Esophagus muscularis mucosa (tissue), 4 donors: ENCODE data around the gene SPTLC3. TPM values are rescaled to one million over a fixed set of nuclear protein-coding genes. Genes with fewer than 3 reads are reported as not detected.
A peak's percentile ranks its signal among the peaks of the same experiment; 100 is the strongest.

ENCODE experiments used
- DNase-seq: peaks from one replicate; pipeline ENCODE4 v3.0.0-alpha.2; 2017; ENCODE audit errors: extremely low spot score
- H3K27ac ChIP-seq, 4 donors: fragments of 200-600 bp; sonication (generic); replicated peaks in 1 of 4; 1 replicate in 3 of 4; 2 replicates in 1 of 4; pipeline ENCODE4 v1.5.1; 2016 to 2019; ENCODE audit warnings: mild to moderate bottlenecking in 1 of 4
- H3K27me3 ChIP-seq, 4 donors: fragments of 200-600 bp; sonication (generic); one replicate each; pipeline versions ENCODE4 v1.5.1 to v1.6.0; 2016 to 2019
- H3K36me3 ChIP-seq, 4 donors: fragments of 200-600 bp; sonication (generic); one replicate each; pipeline ENCODE4 v1.5.1; 2016 to 2019
- H3K4me1 ChIP-seq, 4 donors: fragments of 200-600 bp; sonication (generic); one replicate each; pipeline ENCODE4 v1.5.1; 2016 to 2019
- H3K4me3 ChIP-seq, 4 donors: fragments of 200-600 bp; sonication (generic); 1 replicate in 2 of 4; 2 replicates in 2 of 4; pipeline ENCODE4 v1.5.1; 2016 to 2019; ENCODE audit warnings: mild to moderate bottlenecking in 4 of 4, moderate library complexity in 1 of 4
- H3K9me3 ChIP-seq, 4 donors: fragments of 200-600 bp; sonication (generic); 1 replicate in 3 of 4; 2 replicates in 1 of 4; pipeline ENCODE4 v1.5.1; 2016 to 2019
- EP300 ChIP-seq: sonication (generic); formaldehyde crosslinking; IDR thresholded peaks from one replicate; pipeline ENCODE4 v1.6.1; 2017; ENCODE audit warnings: antibody characterized with exemption
- POLR2A ChIP-seq: fragments of 450-650 bp; IDR thresholded peaks from one replicate; pipeline ENCODE4 v1.6.1; 2017; ENCODE audit warnings: antibody characterized with exemption, moderate library complexity, mild to moderate bottlenecking, low read depth
- POLR2AphosphoS5 ChIP-seq, 2 donors: sonication (generic); formaldehyde crosslinking; IDR thresholded peaks; one replicate each; pipeline ENCODE4 v1.6.1; 2017; ENCODE audit warnings: antibody characterized with exemption in 2 of 2
- WGBS: methylation state at CpG from one replicate; pipeline ENCODE4 v1.1.5; 2018; 5-methylcytosine and 5-hydroxymethylcytosine counted together
- intact Hi-C: fragments of 100-400 bp; cut with DNase I; formaldehyde crosslinking; loops from one replicate; pipeline ENCODE4 v1.15.1; 2023
- total RNA-seq, 4 donors: library from RNA; depleted of rRNA; stranded (reverse); fragments of >200 nt; gene quantifications; one replicate each; pipeline versions ENCODE4 v1.1.0 to v1.2.1, GENCODE V29; 2016
- TF ChIP-seq, protein P1 (sequence below), 3 experiments: fragments of 200-600 bp in 2 of 3; fragments of 450-650 bp in 1 of 3; sonication (generic) in 2 of 3; IDR thresholded peaks; one replicate each; pipeline ENCODE4 v1.5.1; 2017 to 2019; ENCODE audit warnings: antibody characterized with exemption in 3 of 3, mild to moderate bottlenecking in 2 of 3, moderate library complexity in 1 of 3

Gene SPTLC3
- total RNA-seq, 4 donors from 2014 or later: 2.8 to 12.5 (median 3.9) TPM

DNA sequence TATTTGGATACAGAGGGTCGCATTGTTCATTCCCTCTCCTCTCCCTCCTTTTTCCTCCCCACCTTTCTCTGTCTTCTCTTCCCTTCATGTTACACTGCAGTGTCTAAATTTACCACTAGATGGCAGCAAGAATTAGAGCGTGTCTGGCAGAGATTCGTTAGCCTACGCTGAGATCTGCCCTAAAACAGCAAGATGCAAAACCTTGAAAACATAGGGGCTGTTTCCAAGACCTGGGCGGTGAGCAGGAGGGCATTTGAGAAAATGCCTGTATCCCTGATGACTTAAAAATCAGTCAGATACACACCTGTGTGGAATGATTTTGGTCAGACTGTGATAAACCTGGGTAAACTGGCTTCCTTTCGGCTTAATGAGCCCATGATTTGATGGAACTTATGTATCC is 110.8 kb downstream of the SPTLC3 start:
- 17% methylated on average over 6 of the region's 6 CpGs for WGBS
- H3K4me1 ChIP-seq: no peaks in the 10 kb centered on the region
- no peak overlapping the region for H3K4me3 ChIP-seq
- TF ChIP-seq, protein P1, sequence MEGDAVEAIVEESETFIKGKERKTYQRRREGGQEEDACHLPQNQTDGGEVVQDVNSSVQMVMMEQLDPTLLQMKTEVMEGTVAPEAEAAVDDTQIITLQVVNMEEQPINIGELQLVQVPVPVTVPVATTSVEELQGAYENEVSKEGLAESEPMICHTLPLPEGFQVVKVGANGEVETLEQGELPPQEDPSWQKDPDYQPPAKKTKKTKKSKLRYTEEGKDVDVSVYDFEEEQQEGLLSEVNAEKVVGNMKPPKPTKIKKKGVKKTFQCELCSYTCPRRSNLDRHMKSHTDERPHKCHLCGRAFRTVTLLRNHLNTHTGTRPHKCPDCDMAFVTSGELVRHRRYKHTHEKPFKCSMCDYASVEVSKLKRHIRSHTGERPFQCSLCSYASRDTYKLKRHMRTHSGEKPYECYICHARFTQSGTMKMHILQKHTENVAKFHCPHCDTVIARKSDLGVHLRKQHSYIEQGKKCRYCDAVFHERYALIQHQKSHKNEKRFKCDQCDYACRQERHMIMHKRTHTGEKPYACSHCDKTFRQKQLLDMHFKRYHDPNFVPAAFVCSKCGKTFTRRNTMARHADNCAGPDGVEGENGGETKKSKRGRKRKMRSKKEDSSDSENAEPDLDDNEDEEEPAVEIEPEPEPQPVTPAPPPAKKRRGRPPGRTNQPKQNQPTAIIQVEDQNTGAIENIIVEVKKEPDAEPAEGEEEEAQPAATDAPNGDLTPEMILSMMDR (IDR thresholded peaks at IDR 0.05): peak; percentile 80 to 89 (median 83)
- TF ChIP-seq POLR2AphosphoS5 (IDR thresholded peaks at IDR 0.05): no peak
- no peak overlapping the region for H3K27ac ChIP-seq
- DNase-seq: no peak
- intact Hi-C loops: loop anchor here (5.0 kb wide), 1 partner anchor 428 kb away; no protein-coding TSS in a partner anchor
- H3K27me3 ChIP-seq: no peaks in the 10 kb centered on the region
- no peaks in the 10 kb centered on the region for H3K36me3 ChIP-seq
- no peaks in the 10 kb centered on the region for H3K9me3 ChIP-seq

DNA sequence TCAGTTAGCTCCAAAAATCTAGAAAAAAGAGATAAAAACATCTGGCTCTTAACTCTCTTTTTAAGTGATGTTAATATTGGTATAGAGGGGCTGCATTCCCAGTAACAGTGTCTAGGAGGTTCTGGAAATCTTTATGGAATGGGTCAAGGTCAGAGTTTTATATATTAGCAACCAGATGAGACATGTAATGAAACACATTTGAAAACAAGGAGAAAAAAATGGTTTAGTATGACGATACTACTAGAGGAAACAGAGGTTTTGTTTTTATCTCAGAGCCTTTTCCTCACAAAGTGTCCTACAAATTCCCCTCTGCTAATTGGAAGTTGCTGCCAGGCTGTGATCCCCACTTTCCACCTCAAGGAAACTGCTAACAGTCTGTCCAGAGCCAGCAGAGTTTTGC is 111.7 kb downstream of the SPTLC3 start:
- no peak for DNase-seq
- Histone ChIP-seq H3K36me3 (no peaks in the 10 kb centered on the region), H3K27me3 (no peaks in the 10 kb centered on the region), H3K9me3 (no peaks in the 10 kb centered on the region), H3K27ac (no peak overlapping the region), H3K4me1 (no peaks in the 10 kb centered on the region), H3K4me3 (no peak overlapping the region)
- WGBS: 68% methylated on average over 1 of the region's 1 CpG
- TF ChIP-seq POLR2AphosphoS5 (IDR thresholded peaks at IDR 0.05) (no peak), POLR2A (no peak), EP300 (no peak)
- TF ChIP-seq, protein P1 (IDR thresholded peaks at IDR 0.05): no peak
- intact Hi-C loops: loop anchor here (5.0 kb wide), 1 partner anchor 652 kb away; no protein-coding TSS in a partner anchor

DNA sequence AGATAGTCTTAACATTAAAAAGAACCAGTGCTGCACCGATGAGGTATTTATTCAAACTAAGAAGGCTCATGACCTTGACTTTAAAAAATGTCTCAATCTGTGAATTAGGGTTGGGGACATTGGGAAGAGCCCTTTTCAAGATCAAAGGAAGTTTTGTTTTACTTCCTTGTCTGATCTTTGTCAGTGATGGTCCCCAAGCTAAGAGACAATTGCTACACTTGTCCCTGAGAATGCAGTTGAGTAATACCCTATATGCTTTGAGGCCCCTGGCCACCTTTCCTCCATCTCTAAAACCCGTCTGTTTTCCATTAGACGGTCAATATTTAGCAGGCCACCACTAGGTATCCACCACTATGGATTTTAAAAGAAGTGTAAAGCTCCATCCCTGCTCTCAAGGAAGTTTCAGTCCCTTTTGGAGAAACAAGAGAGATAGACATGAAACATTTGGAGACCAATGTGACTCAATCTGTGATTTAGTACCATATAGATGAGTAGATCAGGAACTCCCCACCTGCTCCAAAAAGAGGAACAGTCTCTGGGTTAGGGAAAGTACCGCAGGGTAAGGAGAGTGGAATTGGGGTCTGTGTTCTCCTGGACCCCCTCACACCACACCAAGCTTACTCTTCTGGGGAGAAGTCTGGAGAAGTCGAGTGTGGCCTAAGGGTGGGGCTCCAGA is 113.2 kb downstream of the SPTLC3 start:
- intact Hi-C loops: loop anchor here (5.0 kb wide), 1 partner anchor 650 kb away; no protein-coding TSS in a partner anchor

DNA sequence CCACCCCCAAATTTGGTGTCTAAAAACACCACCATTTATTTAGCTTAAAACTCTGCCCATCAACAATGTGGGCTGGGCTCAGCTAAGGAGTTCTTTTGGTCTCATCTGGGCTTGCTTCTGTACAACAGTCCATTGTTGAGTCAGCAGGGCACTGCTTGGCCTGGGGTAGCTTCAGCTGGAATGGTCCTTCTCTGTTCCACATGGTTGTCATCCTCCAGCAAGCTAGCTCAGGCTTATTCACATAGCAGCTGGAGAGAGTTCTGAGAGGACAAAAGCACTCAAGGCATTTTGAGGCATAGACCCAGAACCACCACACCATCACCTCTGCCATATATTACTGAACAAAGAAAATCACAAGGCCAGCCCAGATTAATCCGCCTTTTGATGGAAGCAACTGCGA is 116.7 kb downstream of the SPTLC3 start:
- 90% methylated on average over 2 of the region's 2 CpGs for WGBS

More for the DNA sequence above, 113.2 kb downstream of the SPTLC3 start:
- no peak for DNase-seq
- no peak overlapping the region for H3K4me3 ChIP-seq
- no peak for TF ChIP-seq POLR2A
- no peak for TF ChIP-seq POLR2AphosphoS5 (IDR thresholded peaks at IDR 0.05)
- TF ChIP-seq EP300: no peak
- TF ChIP-seq, protein P1 (IDR thresholded peaks at IDR 0.05): no peak
- 86% methylated on average over 5 of the region's 5 CpGs for WGBS
- peaks cover 0 to 4% (median 0%) of the 10 kb centered on the region in 4 donors for H3K36me3 ChIP-seq
- H3K4me1 ChIP-seq: no peaks in the 10 kb centered on the region
- no peaks in the 10 kb centered on the region for H3K9me3 ChIP-seq
- H3K27ac ChIP-seq: no peak overlapping the region
- H3K27me3 ChIP-seq: no peaks in the 10 kb centered on the region

More for the DNA sequence above, 116.7 kb downstream of the SPTLC3 start:
- H3K27ac ChIP-seq: no peak overlapping the region
- intact Hi-C loops: no loop called here
- H3K36me3 ChIP-seq: peaks cover 0 to 17% (median 0%) of the 10 kb centered on the region in 4 donors
- peaks cover 0 to 8% (median 0%) of the 10 kb centered on the region in 4 donors for H3K9me3 ChIP-seq
- no peak overlapping the region for H3K4me3 ChIP-seq
- H3K4me1 ChIP-seq: no peaks in the 10 kb centered on the region
- TF ChIP-seq POLR2A (no peak), POLR2AphosphoS5 (IDR thresholded peaks at IDR 0.05) (no peak), EP300 (no peak)
- TF ChIP-seq, protein P1 (IDR thresholded peaks at IDR 0.05): no peak
- H3K27me3 ChIP-seq: no peaks in the 10 kb centered on the region
- DNase-seq: no peak
